SJSA1 (cell line): ENCODE data around the gene RASSF5. TPM values are rescaled to one million over a fixed set of nuclear protein-coding genes. Genes with fewer than 3 reads are reported as not detected.

Experiments used
- DNase-seq, 2 experiments: peaks; one replicate each; pipeline ENCODE4 v3.0.0-alpha.2; 2015 to 2020; ENCODE audit warnings: low spot score in 2 of 2, low read depth in 1 of 2
- H3K27ac ChIP-seq: fragments of 250-450 bp; sonication (Bioruptor Pico); 2 replicates; pipeline ENCODE4 v1.5.1; 2020; ENCODE audit warnings: mild to moderate bottlenecking, moderate library complexity
- H3K27me3 ChIP-seq: fragments of 250-450 bp; sonication (Bioruptor Pico); replicated peaks from 2 replicates; pipeline ENCODE4 v1.5.1; 2020; ENCODE audit warnings: mild to moderate bottlenecking, moderate library complexity
- H3K36me3 ChIP-seq: fragments of 250-450 bp; sonication (Bioruptor Pico); 2 replicates; pipeline ENCODE4 v1.5.1; 2020; ENCODE audit warnings: mild to moderate bottlenecking
- H3K4me1 ChIP-seq: fragments of 250-450 bp; sonication (Bioruptor Pico); replicated peaks from 2 replicates; pipeline ENCODE4 v1.6.1; 2021; ENCODE audit warnings: mild to moderate bottlenecking
- H3K4me3 ChIP-seq: fragments of 250-450 bp; sonication (Bioruptor Pico); 2 replicates; pipeline ENCODE4 v1.5.1; 2020; ENCODE audit warnings: mild to moderate bottlenecking
- H3K9me3 ChIP-seq: fragments of 250-450 bp; sonication (Bioruptor Pico); replicated peaks from 2 replicates; pipeline ENCODE4 v1.5.1; 2020; ENCODE audit warnings: mild to moderate bottlenecking
- total RNA-seq: library from RNA; depleted of rRNA; stranded (reverse); fragments of >200 nt; shearing (Covaris generic); gene quantifications from 2 replicates; pipeline ENCODE4 v1.2.3, GENCODE V29; 2014; rRNA removed

The RASSF5 gene
- total RNA-seq, 1 experiment from 2014 or later = 2.7 TPM

DNA sequence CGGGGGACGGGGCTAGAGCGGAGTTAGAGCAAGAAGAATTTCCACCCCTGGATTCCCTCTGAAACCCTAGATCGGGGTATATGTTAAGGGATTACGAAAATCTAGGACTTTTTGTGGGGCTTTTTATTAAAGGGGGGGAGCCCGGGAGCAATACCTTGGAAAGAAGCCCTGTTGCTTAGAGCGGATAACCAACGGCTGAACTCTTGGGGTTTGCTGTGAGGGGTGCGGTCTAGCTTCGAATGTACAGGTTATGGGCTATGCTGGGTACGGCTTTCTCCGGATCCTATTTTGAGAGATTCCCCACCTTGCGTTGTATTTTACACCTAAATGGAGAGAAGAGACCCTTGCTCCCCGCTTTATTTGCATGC, 128.6 kb downstream of the RASSF5 start:
- Histone ChIP-seq H3K27me3 (no peaks in the 10 kb centered on the region), H3K9me3 (no peaks in the 10 kb centered on the region), H3K27ac (peak overlapping the region; percentile 64), H3K36me3 (peaks cover 4% of the 10 kb centered on the region; the same call in 1 of the 2 replicates), H3K4me3 (peak overlapping the region; percentile 92), H3K4me1 (peaks cover 23% of the 10 kb centered on the region)
- peak in 1 of 2 experiments; percentile 44 for DNase-seq

DNA sequence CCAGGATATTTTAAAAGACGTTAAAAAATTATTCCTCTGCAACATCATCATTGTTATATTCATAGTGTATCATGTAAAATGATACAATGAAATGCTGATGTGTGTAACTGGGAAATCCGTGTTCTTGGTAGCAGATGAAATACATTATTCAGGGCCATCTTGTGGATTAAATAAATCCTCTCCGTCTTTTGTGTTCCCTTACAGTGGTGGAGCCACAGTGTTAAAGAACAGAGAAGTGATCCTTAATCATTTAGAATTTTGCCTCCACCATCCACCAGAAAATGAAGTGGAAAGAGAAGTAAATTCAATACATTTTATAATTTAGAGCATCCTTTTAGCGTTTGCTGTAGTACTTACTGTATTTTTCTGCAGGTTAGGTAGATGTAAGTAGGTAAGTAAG, 129.3 kb downstream of the RASSF5 start:
- no peaks in the 10 kb centered on the region for H3K9me3 ChIP-seq
- H3K4me1 ChIP-seq = peaks cover 23% of the 10 kb centered on the region
- no peak overlapping the region; the same call in 1 of the 2 replicates for H3K4me3 ChIP-seq
- DNase-seq = no peak
- H3K36me3 ChIP-seq = peaks cover 4% of the 10 kb centered on the region; the same call in 1 of the 2 replicates
- no peaks in the 10 kb centered on the region for H3K27me3 ChIP-seq
- no peak overlapping the region for H3K27ac ChIP-seq

GRCh38 chr1:206637605-206638004, 130.3 kb downstream of the RASSF5 start:
- H3K27ac ChIP-seq = no peak overlapping the region
- peaks cover 4% of the 10 kb centered on the region; the same call in 1 of the 2 replicates for H3K36me3 ChIP-seq
- no peaks in the 10 kb centered on the region for H3K9me3 ChIP-seq
- H3K27me3 ChIP-seq = no peaks in the 10 kb centered on the region
- peaks cover 23% of the 10 kb centered on the region for H3K4me1 ChIP-seq
- no peak overlapping the region for H3K4me3 ChIP-seq
- DNase-seq = no peak

Other genes with a start within 250 kb of the RASSF5 start
- 12.6 and 26.7 TPM in 2 replicates for gene IKBKE, start 37.1 kb upstream of the RASSF5 start, total RNA-seq
- gene EIF2D, start 104.9 kb downstream of the RASSF5 start, total RNA-seq = 41.0 and 53.8 TPM in 2 replicates
- gene DYRK3, start 128.0 kb downstream of the RASSF5 start, total RNA-seq = 3.9 and 11.2 TPM in 2 replicates
- 45.4 and 58.6 TPM in 2 replicates for gene MAPKAPK2, start 177.4 kb downstream of the RASSF5 start, total RNA-seq